GM19467 (cell line): ENCODE results near the gene PGC.
"Not testable (repeated sequence)": the region's sequence is repeated elsewhere in the genome, so short reads cannot be mapped to it uniquely, and the experiment has no call there.

Experiments used
- ATAC-seq: cut with Tn5 transposase; IDR thresholded peaks from one replicate; pipeline ENCODE4 v1.9.1; 2021; ENCODE audit warnings: mild to moderate bottlenecking, moderate library complexity; ENCODE audit not compliant: unreplicated experiment

Gene PGC

DNA sequence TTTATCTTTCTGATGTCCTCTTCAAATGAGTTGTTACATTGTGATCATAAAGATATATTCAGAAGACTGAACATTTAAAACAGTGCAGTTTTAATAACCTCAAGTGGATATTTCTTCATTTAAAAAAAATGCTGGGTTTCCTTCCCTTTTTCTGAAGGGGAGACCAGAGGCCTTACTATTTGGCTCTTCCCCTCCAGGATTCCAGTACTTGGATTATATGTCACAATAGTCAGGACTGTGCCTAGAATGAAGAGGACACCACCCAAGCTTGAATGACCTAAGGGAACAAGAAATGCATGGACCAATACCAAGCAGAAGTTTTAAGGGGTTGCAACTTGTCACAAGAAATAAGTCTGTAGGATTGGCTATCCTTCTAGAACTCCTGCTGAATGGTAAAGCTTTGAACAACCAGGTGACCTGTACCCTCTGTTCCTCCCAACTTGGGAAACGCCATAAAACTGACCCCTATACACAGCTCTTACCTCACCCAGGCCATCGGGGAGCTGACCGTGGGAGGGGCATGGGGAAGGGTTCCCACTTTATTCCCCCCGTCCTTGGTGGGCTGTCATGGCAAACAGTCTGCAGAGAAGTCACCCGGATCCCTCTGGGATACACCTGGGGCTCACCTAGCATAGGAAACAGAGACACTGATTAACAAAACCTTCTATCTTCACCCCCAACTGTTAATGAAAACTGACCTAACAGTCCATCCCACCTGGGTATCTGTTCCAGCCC, 30.5 kb upstream of the PGC start:
- no peak for ATAC-seq

DNA sequence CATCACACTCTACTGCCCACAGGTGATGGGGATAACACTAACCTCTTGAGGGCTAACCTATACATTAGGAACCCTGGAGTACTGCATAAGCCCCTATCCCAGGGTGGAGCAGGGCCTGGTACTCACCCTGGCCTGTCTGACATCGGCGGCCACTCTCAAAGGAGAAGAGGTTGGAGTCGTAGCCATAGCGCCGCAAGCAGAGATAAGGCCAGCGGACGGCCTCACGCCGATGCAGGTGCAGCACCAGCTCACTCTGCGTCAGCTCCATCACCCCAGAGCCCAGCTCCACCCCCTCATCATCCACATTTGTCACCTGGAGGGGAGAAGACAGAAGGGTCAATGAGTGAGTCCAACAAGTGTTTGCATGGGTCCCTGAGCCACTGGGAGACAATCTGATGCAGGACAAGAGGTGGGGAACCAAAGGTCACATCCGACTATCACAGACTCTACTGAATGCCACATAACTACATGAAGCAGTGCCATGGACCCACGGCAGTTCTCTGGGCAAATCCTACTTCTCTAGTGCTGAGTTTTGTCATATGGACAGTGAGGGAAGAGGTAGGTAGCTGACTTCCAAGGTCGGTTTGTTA, 28.2 kb upstream of the PGC start:
- ATAC-seq = no peak

DNA sequence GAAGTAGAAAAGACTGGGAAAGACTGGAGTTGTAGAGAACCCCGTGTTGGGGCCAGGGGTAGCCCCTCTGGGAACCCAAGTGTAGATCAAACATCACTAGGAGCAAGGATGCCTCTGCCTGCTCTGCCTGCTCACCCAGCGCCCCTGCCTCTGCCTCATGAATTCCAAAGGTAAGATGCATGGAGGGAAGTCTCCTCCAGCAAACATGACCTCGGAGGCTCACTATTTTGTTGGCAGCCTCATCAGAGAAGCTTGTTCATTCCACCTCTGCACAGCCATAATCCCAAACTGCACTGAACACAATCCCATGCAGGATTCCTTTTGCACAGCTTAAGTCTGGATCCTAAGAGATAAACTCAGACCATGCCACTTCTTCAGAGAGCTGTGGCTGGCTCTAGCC, 27.6 kb upstream of the PGC start:
- ATAC-seq = no peak

DNA sequence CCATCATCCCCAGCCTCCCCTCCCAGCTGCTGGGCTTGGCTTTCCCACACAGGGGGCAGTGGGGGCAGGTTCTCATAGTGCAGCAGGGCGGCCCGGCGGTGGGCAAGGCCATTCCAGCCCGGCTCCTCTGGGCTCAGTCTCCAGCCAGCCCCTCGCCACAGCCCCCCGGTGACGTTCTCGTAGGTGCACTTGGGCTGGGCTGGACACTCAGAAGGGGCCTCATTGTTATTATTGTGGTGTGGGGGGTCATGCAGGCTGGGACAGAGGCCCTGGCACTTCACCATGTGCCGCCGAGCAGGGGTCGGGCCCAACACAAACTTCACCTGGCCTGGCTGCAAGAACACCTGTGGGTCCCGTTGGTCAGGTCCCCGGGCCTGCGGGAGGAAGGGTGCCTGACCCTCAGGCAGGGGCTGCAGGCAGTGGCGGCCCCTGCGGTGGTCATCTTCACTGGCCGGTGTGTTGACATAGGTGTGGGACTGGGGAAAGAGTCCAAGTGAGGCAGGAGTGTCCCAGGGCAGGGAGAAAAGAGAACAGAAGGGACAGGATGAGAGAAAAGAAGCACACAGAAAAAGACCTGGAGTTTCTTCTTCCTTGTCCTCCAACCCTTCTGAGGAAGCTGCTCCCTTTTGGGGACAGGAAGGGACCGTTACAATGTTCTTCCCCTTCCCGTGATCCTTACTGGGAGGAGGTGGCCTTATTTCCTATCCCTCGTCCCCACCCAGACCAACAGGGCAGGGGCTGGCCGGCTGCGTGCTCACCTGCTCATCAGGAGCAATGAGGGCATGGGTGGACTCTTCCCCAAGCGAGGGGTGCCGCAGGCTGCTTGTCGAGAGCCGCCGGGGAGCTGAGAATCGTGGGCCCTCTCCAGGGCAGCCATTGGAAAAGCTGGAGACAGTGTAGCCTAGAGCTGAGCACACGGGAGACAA, 24.1 kb upstream of the PGC start:
- no peak for ATAC-seq

DNA sequence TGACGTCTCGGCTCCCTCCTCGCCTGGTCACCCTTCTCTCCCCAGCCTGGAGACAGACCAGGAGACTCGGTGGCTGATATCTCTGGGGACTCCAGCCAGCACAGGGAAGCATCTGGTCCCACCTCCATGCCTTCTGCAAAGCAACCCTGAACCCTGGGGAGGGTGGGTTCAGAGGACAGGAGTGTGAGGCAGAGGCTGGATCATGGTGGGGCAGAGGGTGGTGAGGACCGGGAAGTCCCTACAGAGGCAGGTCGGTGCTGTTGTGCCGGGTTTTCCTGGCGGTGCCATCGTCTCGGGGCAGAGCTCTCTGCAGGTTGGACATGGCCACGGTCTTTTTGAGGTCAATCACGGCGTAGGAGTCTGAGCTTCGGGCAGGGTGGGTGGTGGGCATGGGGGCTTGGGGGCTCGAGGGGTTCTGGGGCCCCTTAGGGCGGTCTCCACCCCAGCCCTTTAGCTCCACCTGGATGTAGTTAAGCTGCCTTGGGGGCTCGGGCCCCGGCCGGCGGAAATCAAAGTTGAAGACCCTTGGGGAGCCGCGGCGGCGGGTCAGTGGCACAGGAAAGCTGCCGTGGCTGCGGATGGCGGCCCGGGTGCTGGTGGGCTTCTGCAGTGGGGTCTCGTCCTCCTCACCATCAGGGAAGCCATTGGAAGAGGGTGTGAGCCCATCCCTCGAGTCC, 23.3 kb upstream of the PGC start:
- ATAC-seq = no peak

DNA sequence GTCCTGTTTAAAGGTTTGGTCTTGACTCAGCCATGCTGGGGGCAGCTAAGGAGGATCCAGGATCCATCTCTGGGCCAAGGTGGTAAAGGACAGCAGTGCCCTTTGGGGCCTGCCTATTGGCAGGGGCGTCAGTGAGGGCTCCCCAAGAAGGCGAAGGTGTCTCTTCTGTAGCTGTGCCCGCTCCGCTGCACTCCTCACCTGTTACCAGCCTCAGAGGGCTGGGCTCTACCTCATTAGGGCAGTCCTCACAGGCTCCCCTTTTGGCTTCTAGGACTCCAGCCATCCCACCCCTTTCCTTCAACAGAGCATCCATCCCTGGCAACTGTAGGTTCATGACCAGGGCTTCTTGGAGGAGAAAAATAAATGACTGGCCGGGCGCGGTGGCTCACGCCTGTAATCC, 22.2 kb upstream of the PGC start:
- no peak for ATAC-seq

DNA sequence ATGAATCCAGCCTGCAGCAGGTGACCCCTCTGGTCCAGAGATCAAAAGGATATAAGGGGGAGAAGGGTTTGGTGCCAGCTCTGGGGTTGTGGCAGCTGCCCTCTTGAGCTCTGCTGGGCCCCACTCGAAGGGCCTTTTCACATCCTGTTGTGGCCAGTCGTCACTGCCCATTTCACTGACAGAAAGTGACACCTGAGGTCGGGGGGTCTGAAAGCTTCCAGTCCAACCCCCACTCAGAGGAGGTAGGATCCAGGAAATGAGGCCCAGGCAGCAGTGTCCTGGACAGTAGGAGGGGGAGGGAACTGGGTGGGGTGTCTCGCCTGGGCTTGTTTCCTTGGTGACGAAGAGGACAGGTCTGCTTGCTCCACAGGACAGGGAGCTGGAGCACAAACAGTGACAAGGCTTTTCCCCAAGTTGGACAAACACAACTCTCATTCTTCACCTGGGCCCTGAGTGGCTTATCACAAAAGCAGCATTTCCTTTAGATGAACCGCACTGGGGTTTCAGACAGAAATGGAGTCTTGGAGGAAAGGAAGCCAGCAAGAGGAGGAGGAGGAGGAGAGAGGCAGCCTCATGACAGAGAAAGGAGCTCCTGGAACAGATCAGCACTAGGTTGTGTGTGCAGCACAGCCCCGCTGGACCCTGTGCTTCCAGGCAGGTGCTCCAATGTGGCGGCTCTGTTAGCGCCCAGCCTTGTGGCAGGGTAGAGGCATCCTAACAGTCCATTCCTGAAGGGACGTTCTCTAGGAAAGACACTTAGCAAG, 21.5 kb upstream of the PGC start:
- no peak for ATAC-seq

DNA sequence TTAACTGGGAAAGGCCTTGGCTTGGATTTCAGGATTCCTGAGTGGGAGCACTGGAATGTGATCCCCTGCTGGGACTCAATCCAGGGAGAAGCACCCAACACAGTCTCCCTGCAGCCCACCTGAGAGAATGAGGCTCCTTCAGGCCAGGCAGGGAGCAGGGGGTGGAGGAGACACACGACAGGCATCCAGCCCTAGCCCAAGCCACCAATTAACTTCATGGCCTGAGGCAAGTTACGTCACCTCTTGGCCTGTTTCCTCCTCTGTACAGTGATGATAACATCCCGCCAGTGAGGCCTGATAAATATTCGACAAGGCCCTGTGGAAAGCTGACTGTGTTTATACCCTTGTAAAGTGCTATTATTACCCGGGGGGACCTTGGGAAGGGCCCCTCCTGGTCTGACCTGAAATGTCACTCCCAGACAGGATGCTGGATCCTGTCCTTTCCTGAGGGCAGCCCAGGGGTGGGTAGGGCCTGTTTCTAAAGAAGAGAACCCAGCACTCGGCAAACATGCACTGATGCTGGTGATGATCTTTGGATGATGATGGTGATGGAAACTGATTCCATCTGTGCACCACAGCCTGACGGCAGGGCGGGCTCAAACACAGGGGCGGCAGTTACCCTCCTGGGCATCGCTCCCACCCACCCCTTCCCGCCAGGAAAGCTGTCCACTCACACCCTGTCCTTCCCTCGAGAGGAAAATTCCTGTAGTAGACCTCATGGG, 20.1 kb upstream of the PGC start:
- ATAC-seq = no peak

DNA sequence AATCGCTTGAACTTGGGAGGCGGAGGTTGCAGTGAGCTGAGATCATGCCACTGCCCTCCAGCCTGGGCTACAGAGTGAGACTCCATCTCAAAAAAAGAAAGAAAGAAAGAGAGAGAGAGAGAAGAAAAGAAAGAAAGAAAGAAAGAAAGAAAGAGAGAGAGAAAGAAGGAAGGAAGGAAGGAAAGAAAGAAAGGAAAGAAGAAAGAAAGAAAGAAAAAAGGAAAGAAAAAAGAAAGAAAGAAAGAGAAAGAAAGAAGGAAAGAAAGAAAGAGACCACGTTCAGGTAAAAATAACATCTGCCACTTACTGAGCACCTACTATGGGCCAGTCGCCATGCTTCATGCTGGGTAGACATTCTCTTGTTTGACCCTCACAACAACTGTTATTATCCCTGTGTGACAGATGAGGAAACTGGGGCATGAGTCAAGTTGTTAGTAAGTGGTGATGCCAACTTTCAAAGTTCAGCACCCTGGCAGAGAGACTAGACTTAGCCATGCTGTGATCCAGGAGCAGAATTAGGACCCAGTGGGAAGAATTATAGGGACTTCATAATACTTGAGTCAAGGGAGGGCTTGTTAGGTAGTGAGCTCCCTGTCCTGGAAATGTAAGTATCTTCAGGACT, 19.0 kb upstream of the PGC start:
- ATAC-seq = not testable (repeated sequence)

DNA sequence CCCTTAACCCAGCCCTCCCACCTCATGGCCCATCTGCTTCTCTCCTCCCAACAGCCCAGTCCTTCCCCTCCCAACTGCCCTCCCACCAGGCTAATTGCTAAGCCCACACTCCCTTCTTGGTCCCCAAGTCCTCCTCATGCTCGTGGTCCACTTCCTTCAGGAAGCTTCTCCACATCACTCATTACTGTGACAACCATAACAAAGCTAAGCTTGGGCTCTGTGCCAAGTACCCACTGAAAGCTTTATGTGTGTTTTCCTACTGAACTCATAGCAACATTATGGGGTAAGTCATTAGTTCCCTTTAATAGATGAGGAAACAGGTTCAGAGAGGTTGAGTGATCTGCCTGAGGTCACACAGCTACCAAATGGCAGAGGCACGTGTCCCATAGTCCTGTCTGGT, 16.3 kb upstream of the PGC start:
- ATAC-seq = no peak

DNA sequence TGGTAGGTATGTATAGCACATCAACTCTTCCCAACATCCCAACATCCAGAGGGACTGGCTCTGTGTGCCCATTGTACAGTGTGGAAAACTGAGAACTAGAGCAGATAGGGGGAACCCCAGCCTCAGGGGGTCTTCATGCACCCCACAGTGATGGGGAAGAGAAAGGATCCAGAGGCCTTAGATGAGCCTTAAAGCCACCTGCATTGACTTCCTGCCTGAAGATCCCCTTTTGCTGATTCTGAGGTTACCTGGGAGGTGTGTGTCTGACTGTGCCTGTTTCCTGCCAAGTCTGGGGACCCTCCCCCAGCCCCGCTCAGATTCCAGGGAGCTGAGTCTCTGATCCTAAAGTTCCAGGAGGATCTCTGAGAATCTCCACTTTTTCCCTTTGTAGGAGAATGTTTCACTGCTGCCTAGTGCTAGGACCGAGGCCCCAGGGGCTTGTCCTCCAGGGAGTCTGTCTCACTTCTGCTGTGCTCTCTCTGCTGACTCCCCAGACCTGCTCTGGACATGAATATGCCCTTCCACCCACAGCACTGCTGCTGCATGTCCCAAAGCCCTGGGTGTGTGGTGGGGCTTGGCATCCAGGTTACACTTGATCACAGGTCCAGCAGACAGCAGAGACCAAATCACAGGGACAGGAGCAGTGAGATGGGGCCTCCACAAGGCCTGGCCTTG, 12.8 kb upstream of the PGC start:
- ATAC-seq = no peak

DNA sequence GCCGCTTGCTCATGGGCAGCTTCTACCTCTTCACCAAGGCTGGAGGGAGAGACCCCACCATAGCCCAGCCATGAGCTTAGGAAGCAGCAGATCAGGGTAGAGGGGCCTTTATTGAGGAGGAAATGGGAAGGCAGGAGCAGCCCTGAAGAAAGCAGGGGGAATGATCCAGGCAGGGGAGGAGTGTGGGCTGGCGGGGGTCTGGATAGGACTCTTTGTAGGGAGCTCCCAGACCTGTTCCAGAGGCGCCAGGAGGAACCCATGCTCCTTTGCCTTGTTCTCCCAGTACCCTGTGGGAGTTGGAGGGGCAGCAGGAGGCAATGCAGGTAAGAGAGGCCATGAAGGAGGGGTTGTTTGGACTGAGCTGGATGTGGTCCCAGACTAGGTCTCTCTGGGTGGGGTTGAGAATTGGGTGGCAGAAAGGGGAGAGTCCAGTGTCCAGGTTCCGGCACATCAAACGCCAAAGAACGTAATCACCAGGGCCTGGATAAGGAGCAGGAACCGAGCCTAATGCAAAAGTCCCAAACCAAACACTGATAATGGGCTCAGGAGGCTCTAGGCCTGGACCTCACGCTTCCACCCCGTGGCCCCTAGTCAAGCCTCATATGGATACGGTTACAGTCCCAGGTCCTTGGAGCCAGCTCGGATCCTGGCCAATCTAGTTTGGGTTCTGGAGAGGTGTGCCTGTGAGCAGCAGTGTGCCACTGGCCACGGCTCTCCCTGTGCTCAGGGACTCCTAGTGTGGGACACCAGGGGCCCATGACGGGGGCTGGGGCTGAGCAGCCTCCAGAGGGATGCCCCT, 12.1 kb upstream of the PGC start:
- ATAC-seq = no peak

DNA sequence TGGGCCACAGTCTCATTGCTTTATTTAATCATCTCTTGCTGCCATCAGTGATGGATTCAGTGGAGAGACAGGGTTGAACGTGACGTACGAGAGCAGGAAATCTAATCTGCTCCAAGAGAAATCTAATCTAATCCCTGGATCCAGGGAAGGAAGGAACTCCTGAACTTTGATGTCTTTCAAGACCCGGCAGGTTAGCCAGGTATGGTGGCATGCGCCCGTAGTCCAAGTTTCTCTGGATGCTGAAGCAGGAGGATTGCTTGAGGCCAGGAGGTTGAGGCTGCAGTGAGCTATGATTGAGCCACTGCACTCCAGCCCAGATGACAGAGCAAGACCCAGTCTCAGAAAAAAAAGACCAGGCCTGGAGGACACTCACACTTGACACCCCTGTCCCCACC, 11.4 kb upstream of the PGC start:
- ATAC-seq = no peak

DNA sequence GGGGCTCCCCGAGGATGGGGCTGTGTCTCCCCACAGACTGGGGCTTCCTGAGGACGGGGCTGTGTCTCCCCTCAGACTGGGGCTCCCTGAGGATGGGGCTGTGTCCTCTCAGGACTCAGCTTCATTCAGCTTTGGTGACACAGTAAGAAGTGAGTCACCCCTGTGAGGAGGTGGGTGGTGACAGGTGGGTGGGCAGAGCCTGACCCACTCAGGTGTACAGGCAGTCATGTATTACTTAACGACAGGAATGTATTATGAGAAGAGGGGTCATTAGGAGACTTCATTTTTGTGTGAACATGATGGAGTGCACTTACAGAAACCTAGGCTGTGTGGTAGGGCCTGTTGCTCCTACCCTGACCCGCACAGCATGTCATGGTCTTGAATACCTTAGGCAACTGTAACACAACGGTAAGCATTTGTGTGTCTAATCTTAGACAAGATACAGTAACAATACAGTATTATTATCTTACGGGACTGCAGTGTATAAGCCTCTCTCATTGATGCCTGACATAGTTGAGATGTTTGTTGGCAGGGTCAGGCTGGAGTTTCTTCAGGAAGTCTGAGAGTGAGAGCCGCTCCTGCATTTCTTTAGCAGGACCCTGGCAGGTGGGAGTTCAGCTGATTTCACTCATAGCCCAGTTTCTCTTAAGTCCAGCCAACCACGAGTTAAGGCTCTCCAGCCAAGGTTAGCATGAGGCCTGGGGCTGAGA, 10.9 kb upstream of the PGC start:
- ATAC-seq = no peak

DNA sequence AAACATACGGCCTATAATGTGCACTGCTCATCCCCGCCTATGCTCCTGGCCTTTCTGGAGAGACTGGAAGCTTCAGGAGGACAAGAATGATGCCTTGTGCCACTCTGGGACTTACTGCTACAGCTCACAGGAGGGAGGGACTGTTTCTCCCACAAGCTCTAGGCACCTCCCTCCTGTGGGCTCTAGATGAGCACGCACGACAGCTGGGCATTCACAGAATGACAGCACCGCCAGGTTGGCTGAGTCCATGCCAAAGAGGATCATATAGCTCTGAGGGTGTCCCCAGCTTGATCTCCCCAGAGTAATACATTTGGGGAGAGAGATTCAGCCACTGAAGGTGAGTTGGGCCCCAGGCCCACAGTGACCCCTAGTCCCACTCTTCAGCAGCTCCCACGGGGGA, 10.1 kb upstream of the PGC start:
- ATAC-seq = no peak

DNA sequence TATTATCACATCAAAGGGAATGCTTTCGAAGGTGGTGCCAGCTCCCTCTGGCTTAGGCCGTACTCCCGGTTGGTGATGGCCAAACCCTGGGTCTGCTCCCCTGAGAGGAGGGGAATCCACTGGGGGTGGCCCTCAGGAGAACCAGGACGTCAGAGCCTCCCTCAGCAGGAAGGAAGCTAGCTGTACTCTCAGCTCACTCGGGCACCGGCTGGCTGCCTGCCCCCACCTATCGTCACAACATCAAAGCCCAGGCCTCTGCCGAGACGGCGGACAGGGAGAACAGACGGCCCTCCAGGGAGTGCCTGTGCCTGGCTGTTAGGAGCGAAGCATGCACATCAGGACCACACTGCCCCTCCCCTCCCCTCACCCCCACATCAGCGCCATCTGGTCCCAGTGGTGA, 9.2 kb upstream of the PGC start:
- no peak for ATAC-seq

DNA sequence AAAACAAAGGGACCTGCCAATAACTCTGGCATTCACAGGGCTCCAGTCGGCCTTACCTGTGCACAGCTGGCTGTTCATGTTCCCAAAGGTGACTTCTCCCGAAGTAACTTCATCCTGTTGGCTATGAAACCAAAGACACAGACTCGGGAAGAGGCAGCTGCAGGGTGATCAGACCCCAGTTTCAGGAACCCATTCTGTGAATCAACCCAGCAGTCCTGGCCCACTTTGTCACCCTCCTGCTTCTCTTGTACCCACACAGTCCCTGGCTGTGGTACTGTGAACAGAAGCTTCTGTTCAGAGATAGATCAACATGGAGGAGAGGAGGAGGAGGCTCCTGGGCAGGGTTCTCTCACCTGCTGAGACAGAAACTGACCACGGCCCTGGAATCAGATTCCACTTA, 8.7 kb upstream of the PGC start:
- ATAC-seq = no peak

DNA sequence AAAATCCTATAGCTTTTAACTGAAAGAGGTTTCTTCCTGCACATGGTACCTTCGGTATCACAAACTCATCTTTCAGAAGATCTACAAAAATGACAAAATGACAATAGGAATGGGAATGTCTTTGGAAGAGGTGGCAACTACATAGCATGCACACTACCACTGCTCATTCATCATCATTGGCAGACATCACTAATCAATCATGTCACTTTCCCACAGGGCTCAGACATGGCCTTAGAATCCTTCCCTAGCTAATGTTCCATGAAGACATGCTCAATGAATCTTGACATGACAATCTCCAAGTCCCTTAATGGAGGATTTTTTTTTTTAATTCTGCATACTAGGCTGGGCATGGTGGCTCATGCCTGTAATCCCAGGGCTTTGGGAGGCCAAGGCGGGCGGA, 3.2 kb upstream of the PGC start:
- no peak for ATAC-seq
